Lower leg skin (tissue), 4 donors: Measurements from ENCODE around the gene APOC4. TPM values are rescaled to one million over a fixed set of nuclear protein-coding genes. Genes with fewer than 3 reads are reported as not detected.
"Not testable (repeated sequence)": the region's sequence is repeated elsewhere in the genome, so short reads cannot be mapped to it uniquely, and the experiment has no call there.

Experiments
- DNase-seq, 2 donors: peaks; one replicate each; pipeline ENCODE4 v3.0.0-alpha.2; 2019; ENCODE audit warnings: low spot score in 2 of 2
- H3K4me3 ChIP-seq: fragments of 200-600 bp; sonication (generic); 2 replicates; pipeline ENCODE4 v1.5.1; 2017; ENCODE audit warnings: mild to moderate bottlenecking, low read depth; ENCODE audit not compliant: poor library complexity, severe bottlenecking
- CTCF ChIP-seq, 3 donors: fragments of 450-650 bp; IDR thresholded peaks; one replicate each; pipeline ENCODE4 v1.5.1; 2016; ENCODE audit warnings: antibody characterized with exemption in 3 of 3, mild to moderate bottlenecking in 3 of 3, moderate library complexity in 2 of 3
- POLR2A ChIP-seq, 2 donors: fragments of 450-650 bp; IDR thresholded peaks; one replicate each; pipeline ENCODE4 v1.6.1; 2016 to 2017; ENCODE audit warnings: antibody characterized with exemption in 2 of 2, mild to moderate bottlenecking in 1 of 2, moderate library complexity in 1 of 2
- WGBS, 2 donors: methylation state at CpG; one replicate each; pipeline ENCODE4 v1.1.5; 2018; 5-methylcytosine and 5-hydroxymethylcytosine counted together
- intact Hi-C: fragments of 100-400 bp; cut with DNase I; formaldehyde crosslinking; loops from one replicate; pipeline ENCODE4 v1.15.0; 2023; ENCODE audit warnings: low total_unique reads
- total RNA-seq, 4 donors: library from RNA; depleted of rRNA; stranded (reverse); fragments of >200 nt; gene quantifications; one replicate each; pipeline ENCODE4 v1.1.0, GENCODE V29; 2016

The APOC4 gene
- total RNA-seq, 4 donors from 2014 or later: not detected

GRCh38 chr19:44960906-44961728 lies 19.1 kb downstream of the APOC4 start:
- intact Hi-C loops: no loop called here
- no peak for TF ChIP-seq CTCF (IDR thresholded peaks at IDR 0.05)
- 85 to 89% methylated on average over 8 of the region's 8 CpGs for WGBS, 2 donors
- DNase-seq: no peak
- no peak overlapping the region for H3K4me3 ChIP-seq

- TF ChIP-seq CTCF (IDR thresholded peaks at IDR 0.05): no peak
- TF ChIP-seq POLR2A (IDR thresholded peaks at IDR 0.05): no peak
- intact Hi-C loops: no loop called here
- no peak for DNase-seq
- 90 to 91% methylated on average over 8 of the region's 8 CpGs for WGBS, 2 donors
- no peak overlapping the region for H3K4me3 ChIP-seq
These were observed 19.8 kb downstream of the APOC4 start for GRCh38 chr19:44961821-44962220.

- intact Hi-C loops: no loop called here
- DNase-seq: no peak
- no peak overlapping the region for H3K4me3 ChIP-seq
- WGBS, 2 donors: 87 to 91% methylated on average over 5 of the region's 5 CpGs
- TF ChIP-seq CTCF (IDR thresholded peaks at IDR 0.05) (no peak), POLR2A (IDR thresholded peaks at IDR 0.05) (no peak)
These were observed 26.1 kb downstream of the APOC4 start for GRCh38 chr19:44968118-44968517.

- TF ChIP-seq CTCF (IDR thresholded peaks at IDR 0.05): no peak
- no peak for TF ChIP-seq POLR2A (IDR thresholded peaks at IDR 0.05)
- 84 to 96% methylated on average over 4 of the region's 4 CpGs for WGBS, 2 donors
- intact Hi-C loops: no loop called here
- no peak overlapping the region for H3K4me3 ChIP-seq
- DNase-seq: no peak
These were observed 26.6 kb downstream of the APOC4 start for GRCh38 chr19:44968670-44969069.

GRCh38 chr19:44969437-44969836 lies 27.4 kb downstream of the APOC4 start:
- intact Hi-C loops: no loop called here
- H3K4me3 ChIP-seq: no peak overlapping the region
- 98 to 99% methylated on average over 5 of the region's 5 CpGs for WGBS, 2 donors
- TF ChIP-seq POLR2A (IDR thresholded peaks at IDR 0.05) (no peak), CTCF (IDR thresholded peaks at IDR 0.05) (no peak)
- DNase-seq: no peak

GRCh38 chr19:44971451-44971850 lies 29.4 kb downstream of the APOC4 start:
- 83 to 94% methylated on average over 6 of the region's 6 CpGs for WGBS, 2 donors
- intact Hi-C loops, DNase-seq, H3K4me3 ChIP-seq: not testable (repeated sequence)
